NCI-H1436 (cell line): ENCODE measurements around the gene ARHGDIB.

Source experiments
- DNase-seq: peaks from one replicate; lab custom pipeline; 2025; lab: John Stamatoyannopoulos, UW

The ARHGDIB gene

DNA sequence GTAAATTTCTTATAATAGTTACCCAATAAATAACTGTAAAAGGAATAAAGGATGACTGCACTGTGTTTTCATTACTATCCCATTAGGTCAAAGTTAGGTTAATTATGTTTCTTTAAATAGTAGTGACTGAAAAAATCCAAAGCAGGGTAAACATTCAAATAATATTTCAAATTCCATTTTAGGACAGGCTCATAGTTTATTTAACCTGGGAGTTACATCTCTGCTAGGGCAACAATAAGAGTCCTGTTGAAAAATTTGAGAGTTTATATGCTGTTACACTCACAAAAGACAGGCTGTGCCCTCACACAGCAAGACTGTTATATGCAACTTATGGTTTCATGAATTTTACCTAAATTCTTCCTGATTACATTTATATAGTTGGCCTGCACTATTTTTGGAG lies 31.1 kb downstream of the ARHGDIB start:
- DNase-seq: no peak

DNA sequence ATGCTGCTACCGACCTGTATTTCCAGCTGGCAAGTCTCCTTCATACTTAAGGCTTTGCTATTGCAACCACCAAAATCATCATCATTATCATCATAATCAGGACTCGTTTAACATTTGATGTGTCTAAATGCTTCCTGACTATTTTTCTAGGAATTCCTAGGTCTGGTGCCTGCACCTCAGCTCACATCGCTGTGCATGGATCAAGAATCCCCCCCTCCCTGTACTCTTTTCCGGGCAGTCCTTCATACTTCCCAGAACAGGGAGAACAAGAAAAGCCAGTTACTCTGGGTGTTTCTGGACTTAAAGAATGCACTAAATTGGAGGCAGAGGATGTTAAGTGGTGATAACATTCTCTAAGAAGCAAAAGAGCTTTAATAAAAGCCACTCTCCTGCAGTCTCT lies 32.5 kb downstream of the ARHGDIB start:
- DNase-seq: no peak

DNA sequence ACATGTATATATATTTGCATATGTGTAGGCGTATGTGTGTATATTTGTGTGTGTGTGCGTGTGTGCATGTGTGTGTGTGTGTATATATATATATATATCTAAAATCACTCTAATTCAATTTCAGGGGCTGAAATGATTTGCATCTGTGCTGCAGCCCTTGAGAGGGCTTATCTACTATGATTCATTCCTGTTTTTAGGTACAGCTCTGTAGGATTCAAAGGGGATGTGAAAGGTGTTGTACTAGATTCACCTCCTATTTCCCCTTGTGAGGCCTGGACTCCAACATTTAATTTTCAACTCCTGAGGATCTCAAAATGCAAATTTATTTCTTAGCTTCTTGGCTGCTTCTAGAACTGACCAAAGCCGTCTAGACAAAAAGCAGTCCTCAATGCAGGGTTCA lies 34.1 kb downstream of the ARHGDIB start:
- DNase-seq: no peak

DNA sequence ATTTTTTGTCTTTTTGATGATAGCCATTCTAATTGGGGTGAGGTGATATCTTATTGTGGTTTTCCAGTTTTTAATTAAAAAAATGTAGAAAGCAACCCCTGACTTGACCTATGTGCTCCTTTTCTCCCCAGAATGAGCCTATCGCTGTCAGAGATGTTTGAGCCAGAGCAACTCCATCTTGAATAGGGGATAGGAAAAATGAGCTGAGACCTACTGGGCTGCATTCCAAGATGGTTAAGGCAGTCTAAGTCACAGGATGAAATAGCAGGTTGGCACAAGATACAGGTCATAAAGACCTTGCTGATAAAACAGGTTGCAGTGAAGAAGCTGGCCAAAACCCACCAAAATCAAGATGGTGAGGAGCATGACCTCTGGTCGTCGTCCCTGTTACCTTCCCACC lies 36.9 kb downstream of the ARHGDIB start:
- no peak for DNase-seq

DNA sequence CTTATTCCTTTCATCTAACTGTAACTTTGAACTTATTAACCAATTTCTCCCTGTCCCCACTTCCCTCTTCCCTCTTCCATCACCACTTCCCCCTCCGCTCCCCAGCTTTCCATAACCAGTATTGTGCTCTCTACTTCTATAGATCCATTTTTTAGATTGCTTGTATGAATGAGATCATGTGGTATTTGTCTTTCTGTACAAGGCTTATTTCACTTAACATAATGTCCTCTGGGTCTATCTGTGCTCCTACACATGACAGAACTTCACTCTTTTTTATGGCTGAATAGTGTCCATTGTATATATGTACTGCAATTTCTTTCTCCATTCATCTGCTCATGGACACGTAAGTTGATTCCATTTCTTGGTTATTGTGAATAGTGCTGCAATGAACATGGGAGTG lies 37.5 kb downstream of the ARHGDIB start:
- no peak for DNase-seq

DNA sequence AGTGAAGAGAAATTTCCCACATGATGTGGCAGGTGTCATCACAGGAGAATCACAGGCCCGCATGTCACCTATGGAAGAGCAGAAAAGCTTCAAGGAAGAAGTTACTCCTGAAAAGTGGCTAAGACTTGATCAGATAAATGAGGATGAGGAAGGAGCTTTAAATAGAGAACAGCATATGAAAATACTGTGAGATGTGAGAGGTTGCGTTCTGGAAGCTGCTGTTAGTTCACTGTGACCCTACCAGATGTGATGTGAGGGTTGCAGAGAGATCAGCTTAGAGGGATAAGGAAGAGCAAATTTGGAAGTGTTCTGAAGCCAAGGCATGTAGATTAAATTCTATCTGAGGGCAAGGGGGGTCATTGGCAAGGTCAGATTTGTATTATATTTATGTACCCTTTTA lies 40.2 kb downstream of the ARHGDIB start:
- DNase-seq: no peak

DNA sequence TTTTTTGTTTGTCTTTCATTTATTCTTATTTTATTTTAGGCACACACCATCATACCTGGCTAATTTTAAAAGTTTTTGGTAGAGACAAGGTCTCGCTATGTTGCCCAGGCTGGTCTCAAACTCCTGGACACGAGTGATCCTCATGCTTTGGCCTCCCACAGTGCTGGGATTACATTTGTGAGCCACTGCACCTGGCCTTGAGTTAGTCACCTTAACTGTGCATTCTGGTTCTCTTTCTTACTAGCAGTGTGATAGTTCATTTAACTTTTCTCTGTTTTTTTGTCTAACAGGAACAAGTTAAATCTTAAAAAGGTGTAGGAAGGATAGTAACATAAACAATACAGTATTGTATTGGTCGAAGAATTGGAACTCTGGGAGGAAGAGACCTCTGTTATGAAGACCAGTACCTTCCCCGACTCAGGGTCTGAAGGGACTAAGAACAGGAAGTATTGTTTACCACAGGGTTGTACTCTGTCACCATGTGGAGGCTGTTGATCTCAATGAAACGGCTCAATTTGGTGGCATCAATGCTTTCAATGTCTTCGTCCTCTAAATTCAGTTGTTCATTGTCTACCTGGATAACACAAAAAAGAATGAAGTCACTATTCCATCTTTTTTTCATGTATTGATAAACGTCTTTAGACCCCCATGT lies 40.8 kb downstream of the ARHGDIB start:
- no peak for DNase-seq

DNA sequence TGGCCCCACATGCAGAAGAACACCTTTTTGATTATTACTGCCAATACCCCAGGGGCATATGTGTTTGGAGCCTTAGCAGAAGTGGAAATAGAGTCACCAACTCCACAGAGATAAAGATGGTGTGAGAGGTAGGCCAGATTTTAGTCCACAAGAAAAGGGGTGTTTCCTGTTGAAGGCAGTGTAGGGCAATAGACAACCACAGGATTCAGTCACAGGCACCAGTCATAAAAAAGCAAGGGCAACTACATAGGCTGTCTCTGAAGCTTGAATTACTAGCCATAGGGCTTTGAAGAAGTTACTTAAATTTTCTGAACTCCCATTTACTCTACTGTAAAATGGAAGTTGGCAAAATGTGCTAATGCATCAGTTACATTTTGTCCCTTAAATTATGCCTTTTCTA lies 41.9 kb downstream of the ARHGDIB start:
- no peak for DNase-seq

DNA sequence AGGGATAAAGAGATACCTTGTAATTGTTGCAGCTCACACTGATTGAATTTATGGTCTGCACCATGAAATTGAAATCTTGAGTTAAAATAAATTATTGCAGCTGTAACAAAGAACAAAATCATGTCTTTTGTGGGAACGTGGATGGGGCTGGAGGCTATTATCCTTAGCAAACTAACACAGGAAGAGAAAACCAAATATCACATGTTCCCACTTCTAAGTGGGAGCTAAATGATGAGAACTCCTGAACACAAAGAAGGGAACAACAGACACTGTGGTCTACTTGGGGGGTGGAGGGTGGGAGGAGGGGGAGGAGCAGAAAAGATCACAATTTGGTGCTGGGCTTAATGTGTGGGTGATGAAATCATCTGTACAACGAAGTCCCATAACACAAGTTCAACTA lies 45.7 kb downstream of the ARHGDIB start:
- DNase-seq: no peak

DNA sequence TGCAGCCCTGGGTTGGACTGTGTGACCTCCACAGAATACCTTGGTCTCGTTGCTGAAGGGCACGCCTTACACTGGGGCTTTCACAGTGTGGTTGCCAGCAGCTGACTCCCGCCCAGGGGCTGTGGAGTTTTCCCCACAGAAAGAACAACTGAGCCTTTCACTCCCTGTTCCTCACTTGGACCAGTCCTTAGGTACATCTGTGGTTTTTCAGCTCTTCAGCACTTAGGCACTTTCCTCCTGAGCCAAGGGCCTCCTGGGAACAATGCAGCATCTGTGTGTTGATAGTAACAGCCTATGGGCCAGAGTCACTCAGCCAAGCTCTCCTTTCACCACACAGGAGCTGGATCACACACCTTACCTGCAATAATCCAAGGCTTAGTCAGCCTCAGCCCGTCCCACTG lies 48.0 kb downstream of the ARHGDIB start:
- peak; percentile 13 for DNase-seq

DNA sequence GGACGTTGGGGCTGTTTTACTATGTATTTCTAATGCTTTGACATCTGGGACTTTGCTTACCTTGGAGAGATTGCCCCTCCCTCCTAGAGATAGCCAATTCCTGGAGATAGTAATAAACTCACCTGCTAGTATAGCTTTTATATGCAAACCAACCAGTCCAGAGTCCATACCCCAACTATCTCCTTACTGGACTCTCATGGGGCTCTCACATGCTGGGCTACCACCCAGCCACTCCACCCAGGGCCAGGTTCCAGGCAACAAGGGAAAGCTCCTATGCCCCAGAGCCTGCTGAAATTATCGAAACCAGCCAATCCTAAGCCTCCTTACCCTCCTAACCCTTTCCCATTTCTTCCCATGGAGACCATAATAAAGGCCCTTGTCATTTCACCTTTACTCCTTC lies 50.3 kb downstream of the ARHGDIB start:
- no peak for DNase-seq

DNA sequence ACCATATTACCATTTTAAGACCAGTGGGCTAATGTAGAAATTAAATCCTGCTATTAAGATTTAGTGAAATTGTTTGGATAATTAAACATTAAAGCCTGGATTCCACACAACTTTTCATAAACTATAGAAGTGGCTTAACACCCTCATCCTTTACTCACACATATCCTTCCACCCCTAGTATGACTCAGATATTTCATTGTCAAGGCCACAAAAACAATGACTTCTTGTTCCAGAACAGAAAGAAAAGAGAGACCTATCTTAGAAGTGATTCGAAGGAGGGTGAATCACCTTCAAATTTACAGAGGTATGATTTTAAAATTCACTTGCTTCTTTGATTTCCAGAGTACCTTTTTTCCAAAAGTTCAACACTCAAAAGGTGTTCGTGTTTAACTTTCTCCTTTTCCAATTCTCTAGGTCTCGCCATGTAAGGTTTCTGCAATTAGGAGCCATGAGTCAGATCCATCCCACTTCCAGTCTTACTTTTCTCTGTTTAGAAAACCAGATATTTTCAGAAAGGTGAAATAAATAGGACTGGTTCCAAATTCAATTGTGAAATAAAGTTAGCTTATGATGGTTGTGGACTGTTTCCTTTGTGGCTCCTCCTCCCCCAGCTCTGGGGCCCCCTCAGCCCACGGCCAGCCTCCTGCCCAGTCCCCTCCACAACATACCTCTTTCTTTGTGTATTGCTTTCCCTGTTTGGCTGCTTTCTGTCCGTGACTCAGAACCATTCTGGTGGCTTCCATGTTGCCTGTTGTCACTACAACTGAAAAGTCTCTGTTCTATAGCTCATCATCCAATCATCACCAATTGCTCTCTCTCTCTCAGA lies 51.1 kb downstream of the ARHGDIB start:
- DNase-seq: no peak

DNA sequence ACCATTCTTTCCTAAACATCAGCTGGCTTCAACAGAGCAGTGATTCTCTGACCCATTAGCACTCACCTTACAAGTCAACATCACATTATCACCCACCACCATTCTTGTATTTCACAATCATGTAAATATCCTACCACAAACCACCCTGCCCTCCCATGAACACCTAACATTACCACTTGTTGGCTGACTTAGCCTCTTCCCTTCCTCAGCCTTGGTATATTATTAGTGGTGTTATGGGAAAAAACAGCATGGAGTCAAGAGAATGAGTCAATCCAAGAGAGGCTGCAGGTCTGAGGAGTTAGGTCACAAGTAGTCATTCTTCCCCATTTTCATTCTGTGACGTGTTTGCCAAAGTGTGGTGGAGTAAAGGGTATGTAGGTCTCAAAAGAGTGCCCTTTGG lies 53.4 kb downstream of the ARHGDIB start:
- DNase-seq: no peak

DNA sequence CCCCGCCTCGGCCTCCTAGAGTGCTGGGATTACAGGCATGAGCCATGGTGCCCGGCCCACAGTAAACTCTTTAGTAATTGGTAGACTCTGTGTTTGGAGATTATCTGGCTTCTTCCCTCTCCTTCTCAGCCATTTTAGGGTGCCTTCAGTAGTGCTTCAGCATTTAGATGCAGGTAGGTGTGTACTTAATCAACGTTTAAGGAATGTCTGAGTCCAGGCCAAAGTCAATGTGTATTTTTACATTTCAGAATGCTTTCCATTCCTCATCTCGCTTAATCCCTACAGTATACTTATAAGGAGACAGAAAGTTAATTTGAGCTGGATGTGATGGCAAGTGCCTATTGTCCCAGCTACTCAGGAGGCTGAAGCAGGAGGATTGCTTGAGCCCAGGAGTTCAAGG lies 55.3 kb downstream of the ARHGDIB start:
- DNase-seq: no peak

DNA sequence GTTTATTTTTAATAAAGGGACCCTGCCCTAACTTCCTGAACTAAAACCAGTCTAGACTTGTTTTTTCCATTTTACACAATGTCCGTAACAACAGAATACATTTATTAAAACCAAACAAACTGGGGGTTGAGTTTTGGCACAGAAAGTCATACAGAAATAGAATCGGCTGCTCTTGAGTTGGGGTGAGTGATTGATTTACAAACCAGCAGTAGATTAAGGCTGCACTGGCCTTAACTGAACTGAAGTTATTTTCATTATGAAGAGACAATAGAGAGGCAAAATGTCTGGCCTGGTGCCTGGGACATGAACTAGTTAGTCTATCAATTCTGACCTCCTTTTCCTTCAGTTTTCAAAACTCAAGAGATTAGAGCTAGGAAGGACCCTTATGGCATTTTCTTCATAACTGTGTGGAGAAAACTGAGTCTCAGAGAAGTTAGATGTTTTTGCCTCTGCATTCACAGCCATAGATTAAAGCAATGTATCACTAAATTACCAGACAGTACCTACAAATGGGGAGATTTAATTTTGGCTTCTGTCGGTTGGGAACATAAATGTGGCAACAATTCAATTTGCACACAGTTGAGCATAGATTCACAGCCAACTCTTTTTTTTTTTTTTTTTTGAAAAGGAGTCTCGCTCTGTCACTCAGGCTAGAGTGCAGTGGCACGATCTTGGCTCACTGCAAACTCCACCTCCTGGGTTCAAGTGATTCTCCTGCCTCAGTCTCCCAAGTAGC lies 56.0 kb downstream of the ARHGDIB start:
- no peak for DNase-seq

DNA sequence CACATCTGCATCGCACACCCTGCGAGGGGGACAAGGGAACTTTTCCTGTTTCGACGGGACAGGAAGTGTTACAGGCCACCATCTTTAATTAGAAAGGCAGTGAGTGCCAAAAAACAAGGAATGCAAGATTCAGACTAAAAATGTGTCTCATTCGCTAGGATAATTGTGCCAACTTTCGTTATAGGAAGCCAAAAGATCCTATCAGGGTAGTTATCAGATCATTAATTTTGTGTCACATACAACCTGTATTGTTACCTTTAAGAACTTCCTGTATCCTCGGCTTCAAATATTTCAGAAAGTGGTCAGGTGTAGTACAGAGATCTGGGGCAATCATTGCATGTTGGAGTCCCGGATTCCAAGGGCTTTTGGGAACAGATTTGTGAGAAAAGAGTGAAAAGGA lies 56.5 kb downstream of the ARHGDIB start:
- no peak for DNase-seq

DNA sequence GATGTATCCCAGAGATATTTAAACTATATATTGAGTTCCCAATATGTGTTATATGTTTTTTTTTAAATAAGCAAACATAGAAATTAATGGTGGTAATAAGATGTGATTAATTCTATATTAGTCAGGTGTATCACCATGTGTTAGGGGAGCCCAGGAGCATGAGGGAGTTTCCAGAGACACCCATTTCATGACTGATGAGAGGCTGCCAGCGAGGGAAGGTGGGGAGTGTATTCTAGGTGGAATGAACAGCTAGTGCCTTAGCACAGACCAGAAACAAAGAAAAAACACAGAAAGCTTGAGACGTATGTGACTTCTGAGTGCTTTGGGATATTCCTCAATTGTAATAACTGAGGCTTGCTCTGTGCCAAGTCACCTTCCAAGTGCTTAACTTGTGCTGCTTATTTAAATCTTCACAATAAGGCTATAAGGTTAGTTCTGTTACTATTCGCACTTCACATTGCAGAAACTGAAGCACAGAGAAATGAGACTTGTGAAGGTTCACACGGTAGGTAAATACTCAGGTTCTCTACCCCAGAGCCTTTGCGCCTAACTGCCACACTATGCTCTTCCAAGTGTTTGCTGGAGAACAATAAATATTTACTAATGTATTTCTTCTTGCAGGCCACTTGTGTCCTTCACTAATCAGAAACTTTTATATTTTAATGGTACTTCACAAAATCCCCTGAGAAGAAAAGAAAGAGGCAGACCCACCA lies 57.9 kb downstream of the ARHGDIB start:
- DNase-seq: no peak

DNA sequence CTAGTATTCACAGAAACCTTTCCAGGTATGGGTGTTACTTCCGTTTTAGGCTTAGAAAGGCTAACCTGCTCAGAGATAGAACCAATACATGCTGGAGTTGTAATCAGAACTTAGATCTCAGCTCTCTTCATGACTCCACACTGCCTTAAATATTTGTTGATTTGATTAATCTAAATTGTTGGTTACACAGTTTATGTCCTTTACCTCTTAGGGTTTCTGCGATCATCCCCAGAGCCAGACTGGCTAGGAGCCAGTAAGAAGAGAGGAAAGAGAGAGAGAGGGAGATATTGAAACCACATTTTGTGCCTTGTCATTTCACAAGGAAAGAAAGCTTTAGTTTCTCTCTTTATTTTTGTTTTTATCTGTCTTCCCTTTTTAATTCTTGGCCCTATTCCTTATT lies 58.9 kb downstream of the ARHGDIB start:
- DNase-seq: no peak

DNA sequence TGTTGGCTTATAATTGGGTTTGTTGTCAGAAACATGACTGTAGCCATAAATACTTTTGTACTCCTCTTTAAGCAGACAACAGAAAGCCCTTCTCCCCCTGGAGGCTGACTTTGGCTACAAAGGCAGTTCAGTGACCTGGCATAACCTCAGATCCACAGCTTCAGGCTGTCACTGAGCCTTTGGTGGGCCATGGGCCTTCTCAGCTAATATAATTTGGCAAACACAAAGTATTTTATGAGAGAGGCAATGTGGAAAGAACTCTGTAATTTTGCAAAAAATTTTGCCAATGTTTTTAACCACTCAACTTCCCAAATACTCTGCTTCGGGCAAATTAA lies 60.2 kb downstream of the ARHGDIB start:
- no peak for DNase-seq

DNA sequence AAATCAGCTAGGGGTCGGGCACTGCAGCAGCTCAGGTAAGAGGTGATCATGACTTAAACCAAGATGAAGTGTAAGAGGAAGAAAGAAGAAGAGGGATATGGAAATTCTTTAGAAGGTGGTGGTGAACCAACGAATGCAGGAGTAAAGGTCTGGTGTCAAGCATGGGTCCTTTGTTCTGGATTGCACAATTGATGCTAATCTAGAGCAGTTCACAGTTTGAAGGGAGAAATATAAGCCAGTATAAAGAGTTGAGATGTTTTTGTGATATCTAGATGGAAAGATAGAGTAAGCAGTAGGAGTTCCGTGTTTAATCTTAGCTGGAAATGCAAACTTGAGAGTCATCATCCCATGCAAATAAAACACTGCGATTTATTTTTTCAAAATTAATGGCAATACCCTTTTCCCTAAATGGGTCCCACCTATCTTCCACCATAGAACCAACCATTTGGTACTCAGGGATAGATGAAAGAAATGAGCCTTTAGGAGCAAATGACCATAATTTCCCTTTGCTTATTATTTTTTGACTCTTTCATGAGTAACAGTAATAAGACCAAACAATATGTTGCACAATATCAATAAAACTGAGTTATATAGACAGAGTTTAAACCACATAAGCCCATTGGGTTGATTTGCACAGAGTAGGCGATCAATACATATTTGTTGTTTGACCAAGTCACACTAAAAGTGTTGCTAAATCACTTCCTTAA lies 60.7 kb downstream of the ARHGDIB start:
- DNase-seq: no peak

DNA sequence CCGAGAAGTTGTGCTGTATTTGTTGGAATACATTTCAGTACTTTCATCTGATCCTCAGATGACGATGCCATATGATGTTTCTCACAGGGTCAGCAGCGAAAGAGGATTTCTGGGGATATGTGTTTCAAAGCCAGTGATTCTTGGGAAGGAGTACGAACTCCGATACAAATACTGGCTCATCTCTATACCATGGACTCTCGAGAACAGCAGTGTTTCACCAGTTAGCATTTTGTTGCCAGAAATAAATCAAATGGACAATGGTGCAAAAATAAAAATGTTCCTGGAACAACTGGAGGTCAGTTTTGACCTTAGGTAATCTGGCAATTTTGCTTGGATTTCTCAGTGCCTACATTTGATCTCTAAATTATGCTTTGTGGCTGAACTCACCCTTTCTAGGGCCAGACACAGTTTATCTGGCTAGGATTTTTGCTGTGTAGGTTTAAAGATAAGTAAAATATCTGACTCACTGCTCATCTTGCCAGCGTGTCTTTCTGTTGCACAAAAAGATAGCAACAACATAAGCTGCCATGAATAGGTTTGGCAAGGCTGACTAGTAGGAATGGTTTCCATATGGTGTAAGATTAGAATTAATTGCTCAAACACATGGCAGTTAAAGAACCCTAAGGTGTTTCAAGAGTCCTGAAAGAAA lies 64.8 kb downstream of the ARHGDIB start:
- no peak for DNase-seq
